GM15510 (cell line): ENCODE measurements around the gene RTRAF.

Experiments
- POLR2A ChIP-seq: IDR thresholded peaks from 3 replicates; pipeline ENCODE4 v1.6.1; 2011; ENCODE audit warnings: borderline replicate concordance; ENCODE audit not compliant: insufficient read length; ENCODE audit errors: extremely low read depth

The RTRAF gene

DNA sequence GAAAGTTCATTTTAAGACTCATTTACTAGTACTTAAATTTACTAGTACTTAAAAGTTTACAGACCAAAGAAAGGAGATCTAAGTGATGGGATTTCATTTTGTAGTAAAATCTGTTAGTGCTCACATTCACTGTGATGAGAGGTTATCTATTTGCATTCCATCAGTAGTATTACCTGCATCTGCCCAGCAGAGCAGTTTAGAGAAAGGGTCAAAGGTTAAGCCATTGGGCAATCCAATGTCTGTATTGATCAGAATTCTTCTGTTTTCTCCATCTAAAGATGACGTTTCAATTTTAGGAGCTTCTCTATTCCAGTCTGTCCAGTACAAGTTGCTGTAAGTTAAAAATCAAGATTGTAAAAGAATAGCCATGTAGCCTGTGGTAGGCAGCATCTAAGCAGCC lies 18.3 kb downstream of the RTRAF start:
- TF ChIP-seq POLR2A = no peak

DNA sequence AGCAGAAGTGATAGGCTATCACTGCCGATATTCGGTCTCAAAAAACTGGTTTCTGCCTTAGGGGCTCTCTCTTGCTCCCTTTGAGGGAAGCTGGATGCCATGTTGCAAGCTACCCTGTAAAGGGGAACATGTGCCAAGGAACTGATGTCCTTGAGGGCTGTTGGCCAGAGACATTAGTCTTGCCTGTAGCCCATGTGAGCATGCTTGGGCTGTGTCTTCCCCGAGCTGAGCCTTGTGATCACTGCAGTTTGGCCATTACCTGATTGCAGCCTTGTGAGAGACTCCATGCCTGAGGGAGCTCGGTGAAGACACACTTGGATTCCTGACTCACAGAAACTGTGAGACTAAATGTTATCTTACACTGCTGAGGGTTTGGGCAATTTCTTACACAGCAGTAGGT lies 18.8 kb downstream of the RTRAF start:
- TF ChIP-seq POLR2A = no peak

DNA sequence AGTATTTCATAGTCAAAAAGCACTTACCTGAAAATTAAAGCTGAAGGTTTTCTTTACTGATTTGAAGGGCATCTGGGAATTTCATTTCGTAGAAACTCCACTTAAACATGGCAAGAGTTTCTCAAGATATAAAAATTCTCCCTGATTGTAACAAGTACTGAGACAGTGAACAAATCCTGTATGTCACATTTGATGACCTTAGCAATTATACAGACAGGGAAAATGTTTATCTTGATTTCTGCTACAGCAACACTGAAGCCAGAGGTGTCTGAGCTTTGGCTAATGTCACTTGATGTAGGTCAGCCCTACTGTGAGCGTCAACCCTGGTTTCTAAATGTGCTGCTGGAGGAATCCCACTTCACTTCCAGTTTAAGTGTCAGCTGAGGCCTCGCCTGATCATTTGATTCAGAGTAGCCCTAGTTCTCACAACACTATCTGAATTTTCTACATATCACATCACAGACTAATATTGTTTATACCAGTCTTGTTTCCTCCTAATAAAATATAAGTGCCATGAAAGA lies 20.9 kb downstream of the RTRAF start:
- TF ChIP-seq POLR2A = no peak

DNA sequence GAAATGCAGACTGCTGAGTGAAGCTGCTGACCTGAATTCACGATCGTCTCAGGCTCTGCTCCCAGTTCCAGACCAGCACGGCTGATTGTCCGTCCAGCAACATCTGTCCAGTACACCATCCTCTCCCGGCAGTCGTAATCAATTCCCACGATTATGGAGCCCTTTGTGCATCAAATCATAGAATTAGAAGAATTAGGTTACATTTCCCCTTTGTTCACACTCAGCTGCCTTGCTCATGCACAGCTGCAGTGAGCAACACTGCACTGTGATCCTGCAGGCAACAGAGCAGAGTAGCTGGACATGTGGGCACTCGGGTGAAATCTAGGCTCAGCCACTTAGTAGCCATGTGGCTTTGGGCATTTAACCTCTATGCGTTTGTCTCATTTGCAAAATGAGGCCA lies 22.2 kb downstream of the RTRAF start:
- no peak for TF ChIP-seq POLR2A

DNA sequence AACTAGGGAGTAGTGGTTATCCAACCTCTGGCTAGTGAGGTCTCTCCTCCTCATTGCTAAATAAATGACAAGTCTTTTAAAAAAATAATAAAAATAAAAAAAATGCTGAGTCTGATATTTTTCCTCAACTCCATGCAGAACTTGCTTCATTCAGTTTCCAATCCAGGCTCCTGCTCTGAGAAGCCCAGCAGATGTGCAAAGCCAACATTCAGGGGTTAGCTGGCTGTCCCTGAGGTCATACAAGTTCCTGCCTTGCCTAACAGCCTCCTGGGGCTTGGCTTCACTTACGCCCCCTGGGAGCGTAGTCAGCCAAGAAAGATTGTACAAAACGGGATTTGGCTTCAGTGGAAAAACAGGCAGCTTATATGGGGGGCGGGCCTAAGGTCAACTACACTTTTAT lies 23.3 kb downstream of the RTRAF start:
- no peak for TF ChIP-seq POLR2A

DNA sequence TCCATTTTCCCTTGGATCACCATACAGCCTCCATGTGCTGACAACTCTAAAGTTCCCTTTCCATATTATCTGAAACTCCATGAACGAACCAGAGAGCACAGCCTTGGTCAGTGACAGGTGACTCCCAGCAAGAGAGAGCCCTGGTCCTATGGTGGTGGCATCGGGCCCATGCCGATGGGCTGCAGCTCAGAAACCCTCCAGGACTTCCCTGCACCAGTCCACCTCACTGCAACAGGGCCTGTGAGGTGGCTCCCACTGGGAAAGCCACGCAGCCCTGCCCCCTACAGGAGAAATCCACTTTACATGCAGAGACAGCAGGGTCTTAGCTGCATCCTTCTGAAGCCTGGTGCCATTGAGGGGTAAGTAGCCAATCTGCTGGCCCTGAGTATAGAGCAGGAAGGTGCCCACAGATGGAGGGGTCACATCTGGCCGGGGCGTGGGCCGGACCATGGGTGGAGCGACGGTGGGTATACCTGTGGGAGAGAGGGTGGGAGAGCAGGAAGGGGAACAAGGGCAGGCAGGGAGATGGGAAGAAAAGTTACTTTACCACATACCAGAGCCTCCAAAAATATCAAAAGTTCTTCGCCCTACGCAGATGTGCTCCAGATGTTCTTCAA lies 24.7 kb downstream of the RTRAF start:
- no peak for TF ChIP-seq POLR2A

DNA sequence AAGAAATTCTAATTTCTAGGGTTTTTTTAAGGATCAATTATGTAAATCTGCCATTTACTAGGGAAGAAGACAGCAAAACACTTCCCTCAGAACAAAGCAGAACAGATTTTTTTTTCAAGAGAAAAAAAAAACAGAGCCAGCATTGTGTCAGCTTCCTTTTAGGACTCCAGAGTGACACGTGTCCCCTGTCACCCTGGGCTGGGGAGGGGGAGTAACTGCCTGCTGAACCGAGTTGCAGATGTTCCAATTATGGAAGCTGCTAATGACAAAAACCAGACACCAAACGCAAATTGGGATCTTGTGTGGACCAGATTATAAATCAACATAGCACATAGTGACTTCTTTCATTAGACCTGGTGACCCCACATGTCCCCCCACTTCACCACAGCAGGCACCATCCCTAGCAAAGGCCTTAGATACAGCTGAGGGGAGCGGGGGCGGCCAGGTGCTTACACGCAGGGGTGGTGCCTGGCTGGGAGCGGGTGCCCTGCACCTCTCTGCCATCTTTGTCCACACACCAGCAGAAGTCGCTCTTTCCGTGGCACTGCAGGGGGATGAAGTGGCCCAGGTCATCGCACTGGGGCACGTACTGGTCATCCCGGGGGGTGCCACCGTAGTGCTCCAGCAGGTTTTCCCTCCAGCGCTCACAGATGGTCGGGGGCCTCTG lies 25.4 kb downstream of the RTRAF start:
- TF ChIP-seq POLR2A = no peak

DNA sequence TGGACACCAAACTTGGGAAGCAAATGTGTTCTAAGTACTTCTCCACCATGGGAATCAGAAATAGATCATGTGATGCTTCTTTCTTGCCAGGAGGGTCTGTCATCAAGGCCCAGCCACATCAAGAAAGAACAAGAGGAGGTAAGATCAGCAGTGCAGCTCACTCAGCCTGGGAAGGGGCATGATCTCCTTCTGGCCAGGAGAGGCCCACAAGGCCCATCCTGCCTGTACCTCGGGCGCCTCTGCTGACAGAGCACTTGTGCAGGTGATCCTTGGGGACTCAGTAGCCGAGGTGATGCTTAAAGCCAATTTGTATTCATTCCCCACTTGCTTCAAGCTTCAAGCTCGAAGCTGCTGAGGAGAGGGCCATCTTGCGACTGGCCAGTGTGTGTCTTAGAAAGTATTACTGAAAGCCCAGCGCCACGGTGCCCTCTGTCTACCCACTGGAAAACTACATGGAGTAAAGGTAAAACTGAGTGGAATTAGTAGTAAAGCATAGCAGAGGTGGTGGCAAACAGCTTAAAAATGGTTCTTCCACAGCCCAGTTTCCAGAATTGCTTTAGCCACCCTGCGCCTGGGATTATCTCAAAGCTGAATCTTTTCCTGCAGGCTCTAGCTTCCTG lies 26.2 kb downstream of the RTRAF start:
- TF ChIP-seq POLR2A = no peak

DNA sequence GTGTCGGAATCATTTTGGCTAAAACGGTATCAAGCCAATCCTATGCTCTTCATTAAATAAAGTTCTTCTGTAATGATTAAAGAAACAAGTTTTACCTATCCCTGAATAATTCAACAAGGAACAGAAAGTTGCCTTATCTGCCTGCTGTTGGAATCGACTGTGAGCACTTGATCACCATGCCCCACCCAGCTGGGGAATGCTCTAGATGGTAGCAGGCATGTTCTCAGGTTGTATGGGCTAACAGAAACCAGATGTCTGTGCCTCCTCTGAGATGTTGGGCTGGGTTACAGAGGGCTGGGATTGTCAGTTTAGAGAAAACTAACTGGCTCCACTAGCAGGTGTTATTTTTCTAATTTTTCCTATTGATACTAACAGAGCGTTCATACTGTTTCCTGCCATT lies 28.9 kb downstream of the RTRAF start:
- no peak for TF ChIP-seq POLR2A

DNA sequence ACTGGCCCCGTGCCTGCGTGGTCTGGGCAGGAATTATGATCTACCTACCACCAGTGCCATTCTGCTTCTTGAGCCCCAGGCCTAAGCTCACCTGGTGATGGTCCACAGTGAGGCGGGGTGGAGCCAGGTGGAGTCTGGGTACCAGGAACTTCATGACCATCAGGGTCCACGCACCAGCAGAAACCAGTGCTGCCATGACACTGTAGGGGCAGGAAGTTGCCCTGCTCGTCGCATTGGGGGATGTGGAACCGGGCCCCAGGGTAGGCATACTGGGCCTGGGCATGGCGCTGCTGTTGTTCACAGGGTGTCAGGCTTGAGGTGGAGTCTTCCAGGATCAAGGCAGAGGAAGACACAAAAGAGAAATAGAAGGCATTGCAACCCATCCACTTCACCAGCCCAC lies 29.6 kb downstream of the RTRAF start:
- TF ChIP-seq POLR2A = no peak

DNA sequence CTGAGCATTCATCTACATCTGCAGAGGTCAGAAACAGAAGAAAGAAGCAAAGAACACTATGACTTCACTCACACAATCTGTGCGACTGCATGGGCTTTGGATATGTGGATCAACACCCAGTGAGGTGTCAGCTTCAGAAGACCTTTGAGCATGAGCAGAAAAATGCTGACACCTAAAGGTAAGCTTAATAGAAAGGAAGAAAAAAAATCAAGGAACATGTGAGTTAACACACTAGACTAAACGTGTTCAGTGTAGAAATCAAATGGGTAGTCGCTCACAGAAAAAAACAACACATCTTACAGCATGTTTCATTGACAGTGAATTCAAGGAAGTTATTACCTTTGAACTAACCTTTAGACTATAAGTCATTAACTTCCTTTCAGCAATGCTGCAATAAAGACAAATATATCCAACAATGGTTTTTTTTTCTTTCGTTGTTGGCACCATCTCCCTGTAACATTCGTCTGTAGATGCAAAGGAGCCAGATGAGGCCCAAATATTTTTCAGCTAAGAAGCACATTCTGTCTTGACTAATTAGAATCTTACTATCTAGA lies 30.9 kb downstream of the RTRAF start:
- no peak for TF ChIP-seq POLR2A

DNA sequence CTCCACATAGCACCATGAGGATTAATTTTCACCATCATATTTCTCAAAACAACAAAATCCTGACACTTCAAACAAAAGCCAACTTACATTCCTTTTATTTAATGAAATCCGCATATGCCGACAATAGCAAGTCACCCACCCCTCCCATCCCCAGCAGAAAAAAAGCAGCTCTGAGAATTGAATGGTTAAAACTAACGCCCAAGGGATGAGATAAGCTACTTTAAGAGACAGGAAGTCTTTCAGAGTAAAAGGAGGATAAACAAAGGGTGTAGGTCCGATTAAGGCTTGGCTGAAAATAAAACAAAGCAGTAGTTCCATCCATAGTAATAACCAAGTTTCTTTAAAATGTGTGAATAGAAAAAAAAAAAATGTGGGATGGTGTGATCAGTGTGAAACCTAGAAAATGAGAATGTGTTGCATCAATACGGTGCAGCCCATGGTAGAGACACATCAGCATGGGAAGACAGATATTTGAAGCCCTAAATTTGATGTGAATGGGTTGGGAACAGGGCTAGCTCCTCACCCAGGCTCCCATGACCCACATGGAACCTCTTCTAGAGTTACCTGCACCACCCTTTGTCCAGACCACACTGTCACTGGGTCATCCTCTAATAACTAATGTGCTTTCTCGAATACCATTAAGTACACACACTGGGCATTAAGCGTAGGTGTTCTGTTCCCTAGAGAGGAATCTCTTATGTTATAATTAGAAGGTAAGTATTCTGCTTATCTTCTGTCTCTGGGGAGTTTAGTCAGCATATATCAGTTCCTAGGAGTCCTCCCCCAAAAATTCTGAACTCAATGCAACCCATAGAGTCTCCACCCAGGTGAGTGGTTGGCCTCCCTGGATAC lies 31.7 kb downstream of the RTRAF start:
- TF ChIP-seq POLR2A = no peak

DNA sequence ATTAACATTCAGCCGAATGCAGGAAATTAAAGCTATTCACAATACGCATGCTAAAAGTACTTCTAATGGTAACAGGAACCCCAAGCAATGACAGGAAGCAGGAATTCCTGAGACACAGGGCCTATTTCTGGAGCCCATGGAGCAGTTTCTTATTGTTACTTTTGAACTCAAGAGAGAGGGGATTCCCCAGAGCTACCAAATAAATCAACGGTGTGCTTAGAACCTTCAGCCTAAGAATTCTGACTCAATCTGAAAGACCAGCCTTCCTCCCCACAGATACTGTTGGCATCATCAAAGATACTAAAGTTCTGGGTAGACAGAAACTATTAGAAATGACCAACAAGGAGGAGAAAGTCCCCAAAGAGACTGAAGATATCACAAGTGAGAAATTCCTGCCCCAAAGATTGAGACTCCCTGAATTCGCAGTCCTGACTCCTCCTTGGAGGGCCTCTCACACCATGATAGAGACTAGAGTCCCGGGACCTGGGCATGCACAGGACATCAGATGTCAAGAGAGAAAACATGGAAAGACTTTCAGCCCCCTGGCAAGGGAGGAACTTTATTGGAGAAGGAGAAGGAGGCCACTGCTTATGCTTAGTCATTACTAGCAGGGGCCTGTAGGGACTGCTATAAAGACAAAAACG lies 32.7 kb downstream of the RTRAF start:
- TF ChIP-seq POLR2A = no peak

DNA sequence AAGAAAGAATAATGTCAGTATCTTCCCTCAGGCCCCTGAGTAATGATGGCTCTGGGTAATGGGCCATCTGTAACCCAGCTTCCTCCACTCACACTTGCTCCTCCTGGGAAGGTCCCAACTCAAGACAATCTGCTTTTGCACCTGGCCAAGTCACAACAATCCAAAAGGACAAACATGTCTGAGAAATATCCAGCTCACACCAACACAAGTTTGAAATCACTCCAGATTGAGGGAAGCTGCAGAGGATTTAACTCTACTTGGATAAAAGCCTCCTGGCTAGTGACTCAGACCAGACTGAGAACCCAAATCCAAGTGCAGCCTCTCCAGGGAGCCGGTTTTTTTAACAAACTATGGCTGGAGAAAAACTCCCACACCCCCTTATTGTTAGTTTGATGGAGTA lies 34.2 kb downstream of the RTRAF start:
- TF ChIP-seq POLR2A = no peak
